GM12878 (cell line): ENCODE data around the gene PEMT. TPM values are rescaled to one million over a fixed set of nuclear protein-coding genes. Genes with fewer than 3 reads are reported as not detected.

Source experiments
- ATAC-seq: fragments of 200-7000 bp; cut with Tn5 transposase; 3 replicates; pipeline ENCODE4 v1.9.1; 2020; ENCODE audit warnings: mild to moderate bottlenecking, moderate library complexity
- BruUV-seq: library from RNA; stranded (reverse); fragments of 400-500 nt; replicated peaks from 2 replicates; lab custom pipeline; 2021; lab: Mats Ljungman, UMichigan
- CTCF ChIA-PET: fragments of 300-600 bp; sonication (Branson Sonifier 250); formaldehyde crosslinking; extraction: SDS; loops from one replicate; lab custom pipeline; 2021; ENCODE audit warnings: inconsistent platforms; lab: Yijun Ruan, JAX
- POLR2A ChIA-PET: fragments of 350-600 bp; formaldehyde crosslinking; extraction: SDS; loops from one replicate; lab custom pipeline; 2021; ENCODE audit warnings: inconsistent platforms; lab: Charles Lee
- RAD21 ChIA-PET: fragments of 300-600 bp; sonication (Branson Sonifier 250); formaldehyde crosslinking; loops from one replicate; lab custom pipeline; 2023; ENCODE audit warnings: antibody characterized with exemption; ENCODE audit not compliant: unreplicated experiment; lab: Charles Lee
- SMC1A ChIA-PET: fragments of 300-600 bp; sonication (Branson Sonifier 250); formaldehyde crosslinking; loops from one replicate; lab custom pipeline; 2023; ENCODE audit not compliant: unreplicated experiment, uncharacterized antibody; lab: Charles Lee
- DNase-seq: peaks from one replicate; pipeline ENCODE4 v3.0.0-alpha.2; 2011; ENCODE audit warnings: low read depth, low spot score
- FAIRE-seq: peaks from 3 replicates; lab custom pipeline; 2011; peaks lifted over from hg19 to GRCh38; lab: Jason Lieb, UNC
- H2AFZ ChIP-seq: 2 replicates; pipeline ENCODE4 v1.6.0; 2011; ENCODE audit warnings: low read depth, low read length, control low read depth; ENCODE audit not compliant: control insufficient read depth
- H3K27ac ChIP-seq: 2 replicates; pipeline ENCODE4 v1.5.1; 2011; ENCODE audit warnings: control low read depth; ENCODE audit not compliant: control insufficient read depth, insufficient read depth
- H3K27me3 ChIP-seq, 2 experiments: replicated peaks in 1 of 2; 2 replicates each; pipeline versions ENCODE4 v1.6.0 to v1.6.1; 2011; ENCODE audit warnings: low read length in 1 of 2; ENCODE audit not compliant: control insufficient read depth in 2 of 2, insufficient read depth in 2 of 2
- H3K36me3 ChIP-seq, 2 experiments: 2 replicates each; pipeline ENCODE4 v1.5.1; 2011; ENCODE audit warnings: low read length in 1 of 2; ENCODE audit not compliant: control insufficient read depth in 2 of 2, insufficient read depth in 2 of 2
- H3K4me1 ChIP-seq: 2 replicates; pipeline ENCODE4 v1.6.1; 2011; ENCODE audit warnings: mild to moderate bottlenecking, low read length, moderate library complexity, mixed read lengths; ENCODE audit not compliant: control insufficient read depth, insufficient read depth
- H3K4me2 ChIP-seq: 2 replicates; pipeline ENCODE4 v1.6.0; 2011; ENCODE audit warnings: control low read depth; ENCODE audit not compliant: control insufficient read depth, insufficient read depth
- H3K4me3 ChIP-seq: fragments of 200-600 bp; sonication (generic); 2 replicates; pipeline ENCODE4 v1.5.1; 2016
- H3K79me2 ChIP-seq: 2 replicates; pipeline ENCODE4 v1.6.0; 2011; ENCODE audit warnings: low read length; ENCODE audit not compliant: control insufficient read depth, insufficient read depth
- H3K9ac ChIP-seq: 2 replicates; pipeline ENCODE4 v1.8.0; 2011; ENCODE audit warnings: low read length, control low read depth, mixed read lengths; ENCODE audit not compliant: control insufficient read depth, insufficient read depth
- H3K9me3 ChIP-seq: replicated peaks from 3 replicates; pipeline ENCODE4 v1.5.1; 2011; ENCODE audit warnings: mild to moderate bottlenecking, low read length; ENCODE audit not compliant: control insufficient read depth, insufficient read depth
- H4K20me1 ChIP-seq: 2 replicates; pipeline ENCODE4 v1.6.0; 2011; ENCODE audit not compliant: control insufficient read depth, insufficient read depth
- BACH1 ChIP-seq: fragments of 450-650 bp; IDR thresholded peaks from 2 replicates; pipeline ENCODE4 v1.6.1; 2017; ENCODE audit warnings: mild to moderate bottlenecking, borderline replicate concordance
- CHD1 ChIP-seq: IDR thresholded peaks from 2 replicates; pipeline ENCODE4 v1.6.1; 2012; ENCODE audit warnings: low read depth, low read length, improper control_type of control experiment
- CHD2 ChIP-seq: IDR thresholded peaks from 2 replicates; pipeline ENCODE4 v1.6.1; 2011; ENCODE audit warnings: low read depth, low read length, improper control_type of control experiment, borderline replicate concordance
- CREM ChIP-seq: IDR thresholded peaks from 2 replicates; pipeline ENCODE4 v1.6.1; 2014; ENCODE audit warnings: antibody characterized with exemption, low read depth
- HCFC1 ChIP-seq: fragments of 150-350 bp; IDR thresholded peaks from 2 replicates; pipeline ENCODE4 v1.6.1; 2014; ENCODE audit warnings: low read length
- JUNB ChIP-seq: IDR thresholded peaks from 2 replicates; pipeline ENCODE4 v1.6.1; 2016; ENCODE audit warnings: antibody characterized with exemption, mild to moderate bottlenecking
- LARP7 ChIP-seq: fragments of 450-650 bp; IDR thresholded peaks from 2 replicates; pipeline ENCODE4 v1.6.1; 2017; ENCODE audit warnings: mild to moderate bottlenecking
- RAD21 ChIP-seq: IDR thresholded peaks from 2 replicates; pipeline ENCODE4 v1.6.1; 2011; ENCODE audit warnings: mild to moderate bottlenecking, low read depth, low read length, moderate library complexity; ENCODE audit not compliant: insufficient read depth
- TBL1XR1 ChIP-seq: IDR thresholded peaks from 2 replicates; pipeline ENCODE4 v1.6.1; 2012; ENCODE audit warnings: low read depth, low read length, improper control_type of control experiment
- ZNF217 ChIP-seq: fragments of 450-650 bp; IDR thresholded peaks from 2 replicates; pipeline ENCODE4 v1.6.1; 2017; ENCODE audit warnings: antibody characterized with exemption, mild to moderate bottlenecking
- ZZZ3 ChIP-seq: IDR thresholded peaks from 2 replicates; pipeline ENCODE4 v1.6.1; 2011; ENCODE audit warnings: low read depth; ENCODE audit not compliant: control insufficient read depth, insufficient read length
- WGBS: methylation state at CpG from one replicate; pipeline ENCODE4 v1.1.6; 2016; ENCODE audit warnings: low lambda C conversion rate; ENCODE audit not compliant: insufficient replicate concordance, insufficient coverage; ENCODE audit errors: missing lambda C conversion rate; 5-methylcytosine and 5-hydroxymethylcytosine counted together
- in situ Hi-C: fragments of 300-500 bp; cut with MboI; formaldehyde crosslinking; loops from 9 replicates; pipeline ENCODE4 v1.14.3; 2018; ENCODE audit warnings: mixed read lengths
- intact Hi-C: fragments of 100-400 bp; cut with micrococcal nuclease; formaldehyde crosslinking; loops from one replicate; pipeline ENCODE4 v1.14.2; 2022; ENCODE audit not compliant: unreplicated experiment
- polyA plus RNA-seq, 11 experiments: library from polyadenylated mRNA; depleted of rRNA in 4 of 11; unstranded in 6 of 11; stranded (reverse) in 5 of 11; fragments of >200 nt; fragmentation: Nextera tagmentation in 4 of 11; fragmentation: Illumina TruSeq in 1 of 11; extraction: Ambion mirVana in 4 of 11; extraction: Trizol in 1 of 11; gene quantifications; 1 replicate in 1 of 11; 2 replicates in 10 of 11; pipeline versions ENCODE4 v1.2.1 to v1.2.3, GENCODE V29; 2011 to 2016; ENCODE audit warnings: inconsistent platforms in 2 of 11, missing spikeins in 2 of 11, low read depth in 1 of 11
- total RNA-seq, 4 experiments: library from RNA; depleted of rRNA in 3 of 4; stranded (reverse); fragments of >200 nt in 3 of 4; fragmentation: Illumina TruSeq in 1 of 4; extraction: Trizol in 1 of 4; gene quantifications; 2 replicates each; pipeline versions ENCODE4 v1.2.1 to v1.2.3, GENCODE V29; 2013 to 2021

PEMT gene
- total and polyA plus RNA-seq, 10 of the 15 experiments (the other 5 are each of a cell fraction or from before 2014, with no cell fraction given), result 2.8 to 44.7 (median 25.4) TPM

DNA sequence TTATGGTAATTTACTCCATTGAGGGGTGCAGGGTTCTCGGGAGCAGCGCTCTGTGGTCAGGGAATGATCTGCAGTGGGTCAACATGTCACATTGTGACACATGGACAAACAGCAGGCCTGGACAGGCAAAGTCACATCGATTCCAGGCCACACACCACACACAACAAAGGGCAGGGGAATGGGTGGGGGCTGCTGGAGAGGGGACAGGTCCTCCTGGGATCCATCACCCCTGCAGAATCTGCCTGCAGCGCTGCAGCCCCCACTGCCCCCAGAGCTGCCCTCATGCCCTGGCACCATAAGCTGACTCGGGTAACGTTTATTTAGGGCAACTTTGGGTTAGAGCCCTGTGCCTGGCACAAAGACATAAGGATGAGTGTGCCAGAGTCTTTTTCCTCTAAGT lies 9.1 kb downstream of the PEMT start (continued):
- no peak for TF ChIP-seq JUNB
- no peak for TF ChIP-seq CREM
- no peak for TF ChIP-seq CHD2

DNA sequence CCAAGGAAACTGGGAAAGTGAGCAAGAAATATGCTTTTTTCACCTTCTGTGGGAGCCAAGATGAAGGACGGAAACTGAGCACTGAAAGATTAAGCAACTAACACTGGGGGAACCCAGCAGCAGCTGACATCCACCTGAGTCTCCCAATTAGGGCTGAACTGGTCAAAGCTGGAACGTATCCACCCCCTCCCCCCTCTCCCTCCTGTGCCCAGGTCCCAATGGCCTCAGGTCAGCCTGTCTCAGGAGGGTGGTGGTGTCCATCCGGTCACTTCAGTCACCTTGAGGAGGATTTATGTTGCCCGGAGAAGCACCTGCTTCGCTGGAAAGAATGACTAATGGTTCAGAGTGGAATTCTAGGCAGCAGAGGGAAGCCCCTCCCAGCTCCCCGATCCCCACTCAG lies 10.0 kb downstream of the PEMT start:
- Histone ChIP-seq H3K4me3 (no peak overlapping the region), H3K27ac (no peak overlapping the region), H4K20me1 (no peaks in the 10 kb centered on the region), H3K36me3 (no peaks in the 10 kb centered on the region; a peak in 1 of 4 replicates), H3K27me3 (no peaks in the 10 kb centered on the region), H2AFZ (no peak overlapping the region), H3K4me2 (no peak overlapping the region), H3K9me3 (no peaks in the 10 kb centered on the region), H3K79me2 (no peaks in the 10 kb centered on the region)
- BruUV-seq, result no TSS peak
- 61% methylated on average over 6 of the region's 6 CpGs for WGBS
- CTCF ChIA-PET, result no interaction called here
- RAD21 ChIA-PET, result no interaction called here
- SMC1A ChIA-PET, result no interaction called here
- intact Hi-C loops, result no loop called here
- POLR2A ChIA-PET, result no interaction called here
- no peak for DNase-seq
- TF ChIP-seq RAD21 (no peak), TBL1XR1 (no peak), BACH1 (no peak), CHD1 (no peak), ZZZ3 (no peak), ZNF217 (no peak), HCFC1 (no peak), LARP7 (no peak)
- TF ChIP-seq, all 136 proteins: peak for 0
- ATAC-seq, result no peak
- in situ Hi-C loops, result no loop called here
- no peak overlapping the region for H3K9ac ChIP-seq
- FAIRE-seq, result no peak
- no peaks in the 10 kb centered on the region for H3K4me1 ChIP-seq
